OCI-LY7 (cell line): Measurements from ENCODE around the gene KRTAP9-2. TPM values are rescaled to one million over a fixed set of nuclear protein-coding genes. Genes with fewer than 3 reads are reported as not detected.

Source experiments
- BruUV-seq: library from RNA; stranded (reverse); fragments of 400-500 nt; replicated peaks from 2 replicates; lab custom pipeline; 2021; lab: Mats Ljungman, UMichigan
- CTCF ChIA-PET: fragments of 300-600 bp; sonication (Branson Sonifier 250); formaldehyde crosslinking; loops from one replicate; lab custom pipeline; 2022; ENCODE audit warnings: antibody characterized with exemption; ENCODE audit not compliant: unreplicated experiment; lab: Charles Lee
- POLR2A ChIA-PET: fragments of 300-600 bp; sonication (Branson Sonifier 250); formaldehyde crosslinking; loops from one replicate; lab custom pipeline; 2022; ENCODE audit warnings: antibody characterized with exemption; lab: Charles Lee
- DNase-seq: peaks from one replicate; pipeline ENCODE4 v3.0.0-alpha.2; 2015; ENCODE audit warnings: low spot score
- H2AFZ ChIP-seq: fragments of 200-600 bp; sonication (generic), shearing (Covaris generic); 2 replicates; pipeline ENCODE4 v1.6.1; 2014; ENCODE audit warnings: mild to moderate bottlenecking, antibody characterized with exemption, low read length, moderate library complexity
- H3K27ac ChIP-seq: fragments of 200-600 bp; sonication (generic); 2 replicates; pipeline ENCODE4 v1.5.1; 2014; ENCODE audit warnings: mixed run types, low read depth, mild to moderate bottlenecking, moderate library complexity, low read length, inconsistent platforms; ENCODE audit not compliant: poor library complexity, severe bottlenecking
- H3K36me3 ChIP-seq: fragments of 200-600 bp; sonication (generic); 2 replicates; pipeline ENCODE4 v1.6.1; 2014; ENCODE audit warnings: mild to moderate bottlenecking, antibody characterized with exemption, low read length, moderate library complexity, mixed read lengths; ENCODE audit not compliant: insufficient read depth
- H3K4me1 ChIP-seq: fragments of 200-600 bp; sonication (generic); 2 replicates; pipeline ENCODE4 v1.5.1; 2014; ENCODE audit warnings: mild to moderate bottlenecking, low read length; ENCODE audit not compliant: insufficient read depth, poor library complexity, severe bottlenecking
- H3K4me2 ChIP-seq: fragments of 200-600 bp; sonication (generic); 2 replicates; pipeline ENCODE4 v1.6.1; 2014; ENCODE audit warnings: mild to moderate bottlenecking, low read length
- H3K4me3 ChIP-seq: fragments of 200-600 bp; sonication (generic); 2 replicates; pipeline ENCODE4 v1.5.1; 2014; ENCODE audit warnings: mild to moderate bottlenecking, low read depth, low read length; ENCODE audit not compliant: poor library complexity, severe bottlenecking
- H3K79me2 ChIP-seq: fragments of 200-600 bp; sonication (generic); 2 replicates; pipeline ENCODE4 v1.6.1; 2016; ENCODE audit warnings: low read depth, mild to moderate bottlenecking, low read length, moderate library complexity, mixed read lengths; ENCODE audit not compliant: insufficient read depth
- H3K9me2 ChIP-seq: fragments of 200-600 bp; sonication (generic); 2 replicates; pipeline ENCODE4 v1.6.1; 2016; ENCODE audit warnings: mild to moderate bottlenecking, low read length, mixed read lengths; ENCODE audit not compliant: insufficient read depth
- H3K9me3 ChIP-seq: fragments of 200-600 bp; sonication (generic); 2 replicates; pipeline ENCODE4 v1.6.1; 2014; ENCODE audit warnings: mild to moderate bottlenecking, mixed run types, low read length, mixed read lengths
- H4K20me1 ChIP-seq: fragments of 200-600 bp; sonication (generic); 2 replicates; pipeline ENCODE4 v1.6.1; 2014; ENCODE audit warnings: mild to moderate bottlenecking, antibody characterized with exemption, low read length, moderate library complexity, mixed read lengths; ENCODE audit not compliant: insufficient read depth
- EZH2phosphoT487 ChIP-seq: fragments of 200-600 bp; sonication (generic); IDR thresholded peaks from 2 replicates; pipeline ENCODE4 v1.6.1; 2018; ENCODE audit warnings: low read depth, borderline replicate concordance, mild to moderate bottlenecking, mixed run types, antibody characterized with exemption, low read length, moderate library complexity, mixed read lengths
- intact Hi-C: fragments of 100-400 bp; cut with micrococcal nuclease; formaldehyde crosslinking; loops from one replicate; pipeline ENCODE4 v1.10.0; 2022; ENCODE audit not compliant: unreplicated experiment
- total RNA-seq, 2 experiments: library from RNA; depleted of rRNA in 1 of 2; stranded (reverse); fragments of >200 nt in 1 of 2; shearing (Covaris generic) in 1 of 2; gene quantifications; 2 replicates each; pipeline ENCODE4 v1.2.3, GENCODE V29; 2014 to 2022
- TF ChIP-seq, protein P1 (sequence below): fragments of 200-600 bp; sonication (generic); conservative IDR thresholded peaks from 2 replicates; pipeline ENCODE4 v1.5.1; 2014; ENCODE audit warnings: mild to moderate bottlenecking, antibody characterized with exemption, low read length, moderate library complexity, mixed read lengths

KRTAP9-2 gene
- total RNA-seq, 2 experiments from 2014 or later = not detected

DNA sequence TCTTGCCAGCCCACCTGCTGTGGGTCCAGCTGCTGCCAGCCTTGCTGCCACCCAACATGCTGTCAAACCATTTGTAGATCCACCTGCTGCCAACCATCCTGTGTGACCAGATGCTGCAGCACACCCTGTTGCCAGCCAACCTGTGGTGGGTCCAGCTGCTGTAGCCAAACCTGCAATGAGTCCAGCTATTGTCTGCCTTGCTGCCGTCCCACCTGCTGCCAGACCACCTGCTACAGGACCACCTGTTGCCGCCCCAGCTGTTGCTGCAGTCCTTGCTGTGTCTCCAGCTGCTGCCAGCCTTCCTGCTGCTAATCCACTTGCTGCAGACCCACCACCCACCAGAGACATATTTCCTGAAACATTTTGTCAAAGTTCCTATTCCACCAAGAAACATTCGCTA, 36.1 kb upstream of the KRTAP9-2 start:
- DNase-seq = no peak
- no peaks in the 10 kb centered on the region for H3K4me1 ChIP-seq
- H3K9me3 ChIP-seq = no peaks in the 10 kb centered on the region
- ChIA-PET POLR2A (no interaction called here), CTCF (no interaction called here)
- no peaks in the 10 kb centered on the region for H4K20me1 ChIP-seq
- no peaks in the 10 kb centered on the region for H3K36me3 ChIP-seq
- H3K79me2 ChIP-seq = no peaks in the 10 kb centered on the region
- H3K4me3 ChIP-seq = no peak overlapping the region
- no peaks in the 10 kb centered on the region for H3K9me2 ChIP-seq
- no TSS peak for BruUV-seq
- intact Hi-C loops = no loop called here
- H3K4me2 ChIP-seq = no peak overlapping the region
- TF ChIP-seq, protein P1, sequence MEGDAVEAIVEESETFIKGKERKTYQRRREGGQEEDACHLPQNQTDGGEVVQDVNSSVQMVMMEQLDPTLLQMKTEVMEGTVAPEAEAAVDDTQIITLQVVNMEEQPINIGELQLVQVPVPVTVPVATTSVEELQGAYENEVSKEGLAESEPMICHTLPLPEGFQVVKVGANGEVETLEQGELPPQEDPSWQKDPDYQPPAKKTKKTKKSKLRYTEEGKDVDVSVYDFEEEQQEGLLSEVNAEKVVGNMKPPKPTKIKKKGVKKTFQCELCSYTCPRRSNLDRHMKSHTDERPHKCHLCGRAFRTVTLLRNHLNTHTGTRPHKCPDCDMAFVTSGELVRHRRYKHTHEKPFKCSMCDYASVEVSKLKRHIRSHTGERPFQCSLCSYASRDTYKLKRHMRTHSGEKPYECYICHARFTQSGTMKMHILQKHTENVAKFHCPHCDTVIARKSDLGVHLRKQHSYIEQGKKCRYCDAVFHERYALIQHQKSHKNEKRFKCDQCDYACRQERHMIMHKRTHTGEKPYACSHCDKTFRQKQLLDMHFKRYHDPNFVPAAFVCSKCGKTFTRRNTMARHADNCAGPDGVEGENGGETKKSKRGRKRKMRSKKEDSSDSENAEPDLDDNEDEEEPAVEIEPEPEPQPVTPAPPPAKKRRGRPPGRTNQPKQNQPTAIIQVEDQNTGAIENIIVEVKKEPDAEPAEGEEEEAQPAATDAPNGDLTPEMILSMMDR = no peak
- no peak for TF ChIP-seq EZH2phosphoT487
- no peak overlapping the region for H2AFZ ChIP-seq
- no peak overlapping the region for H3K27ac ChIP-seq

- CTCF ChIA-PET = no interaction called here
These were observed 30.4 kb upstream of the KRTAP9-2 start for GRCh38 chr17:41196068-41196467.

DNA sequence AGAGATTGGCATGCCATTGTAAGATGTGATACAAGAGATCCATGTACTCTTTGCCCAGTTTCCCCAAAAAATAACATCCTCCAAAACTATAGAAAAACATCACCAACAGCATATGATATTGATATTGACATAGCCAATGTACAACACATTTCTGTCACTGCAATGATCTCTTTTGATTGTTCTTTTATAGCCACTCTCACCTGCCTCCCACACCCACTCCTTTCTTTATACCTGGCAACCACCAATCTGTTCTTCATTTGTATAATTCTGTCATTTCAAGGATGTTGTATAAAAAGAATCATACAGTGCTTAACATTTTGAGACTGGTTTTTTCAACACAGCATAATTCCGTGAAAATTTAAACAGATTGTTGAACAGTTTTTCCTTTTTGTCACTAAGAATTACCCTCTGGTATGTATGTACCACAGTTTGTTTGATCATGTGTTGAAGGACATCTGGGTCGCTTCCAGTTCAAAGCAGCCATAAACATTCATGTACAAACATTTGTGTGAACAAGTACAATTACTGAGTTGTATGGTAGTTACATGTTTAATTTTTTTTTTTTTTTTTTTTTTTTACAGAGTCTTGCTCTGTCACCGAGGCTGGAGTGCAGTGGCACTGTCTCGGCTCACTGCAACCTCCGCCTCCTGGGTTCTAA, 26.9 kb upstream of the KRTAP9-2 start:
- H2AFZ ChIP-seq = no peak overlapping the region
- no peaks in the 10 kb centered on the region for H3K79me2 ChIP-seq
- H3K9me2 ChIP-seq = no peaks in the 10 kb centered on the region
- BruUV-seq = no TSS peak
- ChIA-PET CTCF (no interaction called here), POLR2A (no interaction called here)
- H4K20me1 ChIP-seq = no peaks in the 10 kb centered on the region
- H3K36me3 ChIP-seq = no peaks in the 10 kb centered on the region
- H3K4me3 ChIP-seq = no peak overlapping the region
- H3K4me2 ChIP-seq = no peak overlapping the region
- H3K9me3 ChIP-seq = no peaks in the 10 kb centered on the region
- no peak for DNase-seq
- TF ChIP-seq, protein P1 = no peak
- no peak for TF ChIP-seq EZH2phosphoT487
- intact Hi-C loops = no loop called here
- no peak overlapping the region for H3K27ac ChIP-seq
- no peaks in the 10 kb centered on the region for H3K4me1 ChIP-seq

More at GRCh38 chr17:41196068-41196467, 30.4 kb upstream of the KRTAP9-2 start:
- H3K36me3 ChIP-seq = no peaks in the 10 kb centered on the region
- H3K9me3 ChIP-seq = no peaks in the 10 kb centered on the region
- TF ChIP-seq, protein P1 = no peak
- TF ChIP-seq EZH2phosphoT487 = no peak
- H3K27ac ChIP-seq = no peak overlapping the region
- intact Hi-C loops = no loop called here
- POLR2A ChIA-PET = no interaction called here
- H3K4me2 ChIP-seq = no peak overlapping the region
- no peak overlapping the region for H3K4me3 ChIP-seq
- no peaks in the 10 kb centered on the region for H3K4me1 ChIP-seq
- BruUV-seq = no TSS peak
- no peak overlapping the region for H2AFZ ChIP-seq
- H4K20me1 ChIP-seq = no peaks in the 10 kb centered on the region
- H3K9me2 ChIP-seq = no peaks in the 10 kb centered on the region
- H3K79me2 ChIP-seq = no peaks in the 10 kb centered on the region
- no peak for DNase-seq
